HG03066 (cell line): Measurements from ENCODE around the gene BEAN1.
"Not testable (repeated sequence)": the region's sequence is repeated elsewhere in the genome, so short reads cannot be mapped to it uniquely, and the experiment has no call there.

ENCODE experiments used
- ATAC-seq: cut with Tn5 transposase; IDR thresholded peaks from one replicate; pipeline ENCODE4 v1.9.1; 2021; ENCODE audit warnings: low read depth; ENCODE audit not compliant: unreplicated experiment

Gene BEAN1

GRCh38 chr16:66481081-66481942, 54.2 kb downstream of the BEAN1 start:
- no peak for ATAC-seq

GRCh38 chr16:66481943-66482390, 54.9 kb downstream of the BEAN1 start:
- ATAC-seq = no peak

DNA sequence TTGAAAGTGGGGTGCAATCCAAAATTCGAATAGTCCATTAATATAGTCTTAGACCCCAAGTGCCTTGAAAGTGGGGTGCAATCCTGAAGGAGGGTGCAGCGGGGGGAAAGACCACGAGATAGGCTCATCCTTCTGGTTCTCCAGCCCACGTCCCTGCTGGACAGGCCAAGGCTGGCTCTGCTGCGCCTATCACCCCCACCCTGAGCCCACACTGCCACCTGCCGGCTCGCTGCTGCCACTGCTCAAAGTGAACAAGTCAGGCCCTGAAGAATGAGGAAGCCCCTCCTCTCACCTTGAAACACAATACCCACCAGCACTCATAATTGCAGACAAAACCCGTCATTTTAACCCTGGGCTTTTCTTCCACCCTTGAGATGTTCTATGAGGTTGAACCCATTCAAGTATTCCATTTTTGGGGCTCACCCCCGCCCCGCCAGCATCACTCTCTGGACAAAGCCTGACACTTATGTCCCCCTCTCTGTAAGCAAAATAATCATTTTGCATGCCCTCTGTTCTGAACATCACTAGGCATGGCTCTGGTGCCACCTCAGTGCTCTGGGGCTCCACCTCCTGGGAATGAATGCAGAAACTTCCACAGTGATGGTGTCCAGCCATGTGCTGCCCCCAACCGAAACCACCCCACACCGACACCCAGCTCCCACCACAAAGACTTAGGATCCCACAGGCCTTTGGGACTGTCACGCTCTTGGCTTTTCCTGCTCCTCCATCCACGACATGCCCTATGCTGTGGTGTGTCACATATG, 56.8 kb downstream of the BEAN1 start:
- ATAC-seq = peak; percentile 66

- ATAC-seq = no peak
Observed at GRCh38 chr16:66484453-66485213, 57.5 kb downstream of the BEAN1 start.

- ATAC-seq = no peak
Observed at GRCh38 chr16:66485376-66485775, 58.3 kb downstream of the BEAN1 start.

- ATAC-seq = no peak
Observed at GRCh38 chr16:66486199-66486772, 59.2 kb downstream of the BEAN1 start.

DNA sequence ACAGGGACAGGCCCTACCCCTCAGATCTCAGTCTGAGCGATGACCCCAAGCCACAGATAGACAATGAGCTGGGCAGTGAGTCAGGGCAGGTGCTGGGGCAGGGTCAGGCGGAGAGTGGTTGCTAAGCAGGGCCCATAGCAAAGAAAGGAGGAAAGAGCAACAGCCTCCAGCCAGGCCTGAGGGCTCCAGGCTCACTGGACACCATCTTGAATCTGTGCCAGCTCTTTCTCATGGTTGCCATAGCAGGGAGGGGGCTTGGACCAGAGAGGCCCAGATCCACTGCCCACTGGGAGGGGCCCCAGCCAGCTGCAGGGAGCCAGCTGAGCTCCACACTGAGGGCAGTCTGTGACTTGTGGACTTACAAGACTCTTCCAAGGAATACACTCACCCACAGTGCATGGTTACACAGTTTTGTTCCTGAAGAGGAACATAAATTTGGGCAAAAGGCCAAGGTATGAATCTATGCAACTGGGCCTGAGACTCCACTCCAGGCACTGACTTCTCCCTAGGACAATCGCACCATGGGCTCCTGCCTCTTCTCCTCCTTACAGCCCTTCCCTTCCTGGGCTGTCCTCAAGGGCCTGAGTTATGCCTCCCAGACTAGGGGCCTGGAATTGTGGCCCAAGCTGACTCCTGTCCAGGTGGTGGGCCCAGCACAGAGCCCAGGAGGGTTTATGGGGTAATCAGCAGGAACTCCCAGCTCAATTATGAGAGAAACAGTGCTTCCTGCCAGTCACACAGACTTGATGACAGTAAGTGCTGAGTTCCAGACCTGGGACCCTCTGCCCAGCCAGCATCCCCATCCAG, 59.9 kb downstream of the BEAN1 start:
- no peak for ATAC-seq

GRCh38 chr16:66487580-66488275, 60.6 kb downstream of the BEAN1 start:
- ATAC-seq = no peak

DNA sequence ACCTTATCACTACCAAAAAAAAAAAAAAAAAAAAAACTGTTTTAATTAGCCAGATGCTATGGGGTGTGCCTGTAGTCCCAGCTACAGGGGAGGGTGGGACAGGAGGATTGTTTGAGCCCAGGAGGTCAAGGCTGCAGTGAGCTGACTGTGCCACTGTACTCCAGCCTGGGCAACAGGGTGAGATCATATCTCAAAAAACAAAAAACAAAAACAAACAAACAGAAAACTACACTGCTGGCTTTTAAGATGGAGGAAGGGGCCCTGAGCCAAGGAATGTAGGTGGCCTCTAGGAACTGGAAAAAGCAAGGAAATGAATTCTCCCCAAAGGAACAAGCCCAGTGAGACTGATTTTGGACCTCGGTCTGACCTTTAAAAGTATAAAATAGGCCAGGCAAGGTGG, 61.4 kb downstream of the BEAN1 start:
- ATAC-seq = no peak

GRCh38 chr16:66489385-66489784, 62.3 kb downstream of the BEAN1 start:
- ATAC-seq = no peak

DNA sequence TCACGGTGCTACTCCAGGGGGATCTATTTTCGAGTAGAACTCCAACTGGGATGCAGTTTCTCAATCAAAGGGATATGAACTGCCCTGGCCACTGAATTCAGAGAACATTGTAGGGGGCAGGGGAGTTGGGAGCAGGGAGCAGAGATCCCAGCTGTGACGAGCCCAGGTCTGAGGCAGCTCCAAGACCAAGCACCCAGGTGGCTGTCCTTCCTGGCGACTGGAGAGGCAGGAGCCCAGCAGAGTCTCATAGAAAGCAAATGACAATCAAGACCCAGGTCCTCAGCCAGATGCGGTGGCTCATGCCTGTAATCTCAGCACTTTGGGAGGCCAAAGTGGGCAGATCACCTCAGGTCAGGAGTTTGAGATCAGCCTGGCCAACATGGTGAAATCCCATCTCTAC, 62.7 kb downstream of the BEAN1 start:
- ATAC-seq = no peak

- ATAC-seq = no peak
Observed at GRCh38 chr16:66490774-66491715, 64.0 kb downstream of the BEAN1 start.

DNA sequence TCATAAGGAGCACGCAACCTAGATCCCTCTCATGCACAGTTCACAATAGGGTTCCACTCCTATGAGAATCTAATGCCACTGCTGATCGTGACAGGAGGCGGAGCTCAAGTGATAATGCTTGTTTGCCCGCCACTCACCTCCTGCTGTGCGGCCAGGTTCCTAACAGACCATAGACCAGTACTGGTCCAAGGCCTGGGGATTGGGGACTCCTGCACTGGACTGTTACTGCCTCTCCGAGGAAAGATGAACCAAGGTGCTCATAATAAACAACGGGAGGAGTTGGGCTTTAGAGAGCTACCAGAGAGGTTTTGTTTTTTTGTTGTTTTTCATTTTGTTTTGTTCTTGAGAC, 64.6 kb downstream of the BEAN1 start:
- no peak for ATAC-seq

DNA sequence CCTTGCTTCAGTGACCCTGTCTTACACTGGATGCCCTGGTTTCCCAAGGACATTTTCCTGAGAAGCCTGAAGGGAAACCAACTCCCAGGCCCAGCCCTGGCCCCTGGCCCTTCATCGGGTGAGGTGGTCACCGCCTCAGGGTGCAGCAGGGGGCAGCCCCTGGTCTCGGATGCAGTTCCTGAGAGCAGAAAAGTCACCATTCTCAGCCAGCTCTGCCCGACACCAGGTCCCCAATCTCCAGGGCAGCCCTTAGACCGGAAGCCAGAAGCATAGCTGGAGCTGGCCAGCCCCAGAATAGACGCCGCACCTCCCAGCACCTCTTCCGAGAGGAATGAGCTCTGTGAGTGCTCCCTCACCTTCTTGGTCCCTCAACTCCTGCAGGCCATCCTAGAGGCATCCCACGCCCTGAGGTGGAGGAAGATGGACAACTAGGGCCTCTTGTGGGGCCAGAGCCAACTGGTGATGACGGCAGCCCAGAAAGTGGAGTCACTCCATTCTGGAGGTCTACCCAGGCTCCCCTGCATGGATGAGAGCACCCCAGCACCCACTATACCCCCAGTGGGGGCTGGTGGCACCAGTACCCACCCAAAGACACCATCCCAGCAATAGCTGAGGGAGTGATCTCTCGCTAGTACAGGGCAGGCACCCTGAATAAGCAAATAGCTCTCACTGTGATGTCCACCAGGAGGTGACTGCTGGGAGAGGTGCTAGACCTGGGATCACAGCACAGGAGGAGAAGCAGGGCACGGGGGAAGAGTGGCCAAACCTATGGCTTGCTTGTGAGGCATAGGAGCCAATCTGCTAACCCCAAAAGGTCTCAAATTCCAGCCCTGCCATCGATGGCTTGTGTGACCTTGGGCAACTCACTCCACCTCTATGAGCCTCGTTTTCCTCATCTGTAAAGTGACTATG, 66.7 kb downstream of the BEAN1 start:
- ATAC-seq = no peak

GRCh38 chr16:66494916-66495315, 67.8 kb downstream of the BEAN1 start:
- ATAC-seq = no peak

DNA sequence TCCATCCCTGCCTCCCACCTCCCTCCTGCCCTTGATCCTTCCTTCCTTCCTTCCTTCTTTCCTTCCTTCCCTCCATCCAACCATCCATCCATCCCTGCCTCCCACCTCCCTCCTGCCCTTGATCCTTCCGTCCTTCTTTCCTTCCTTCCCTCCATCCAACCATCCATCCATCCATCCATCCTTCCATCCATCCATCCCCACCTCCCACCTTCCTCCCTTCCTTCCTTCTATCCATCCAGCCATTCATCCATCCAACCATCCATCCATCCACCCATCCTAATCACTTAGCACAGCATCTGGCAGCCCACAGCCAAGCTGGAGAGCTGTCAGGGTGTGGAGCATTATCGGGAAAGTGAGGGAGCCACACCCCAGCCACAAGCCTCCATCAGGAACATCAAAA, 68.3 kb downstream of the BEAN1 start:
- no peak for ATAC-seq

DNA sequence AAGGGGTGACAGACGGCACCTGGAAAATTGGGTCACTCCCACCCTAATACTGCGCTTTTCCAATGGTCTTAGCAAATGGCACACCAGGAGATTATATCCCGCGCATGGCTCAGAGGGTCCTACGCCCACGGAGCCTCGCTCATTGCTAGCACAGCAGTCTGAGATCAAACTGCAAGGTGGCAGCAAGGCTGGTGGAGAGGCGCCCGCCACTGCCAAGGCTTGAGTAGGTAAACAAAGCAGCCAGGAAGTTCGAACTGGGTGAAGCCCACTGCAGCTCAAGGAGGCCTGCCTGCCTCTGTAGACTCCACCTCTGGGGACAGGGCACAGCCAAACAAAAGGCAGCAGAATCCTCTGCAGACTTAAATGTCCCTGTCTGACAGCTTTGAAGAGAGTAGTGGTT, 69.1 kb downstream of the BEAN1 start:
- not testable (repeated sequence) for ATAC-seq
